Activated effector memory CD4-positive, alpha-beta T cell treated with anti-CD3 and anti-CD28 coated beads, Interleukin-2, amount 50 U/mL, for 16 hours (primary cell): ENCODE results near the gene RAG2.
"Not testable (repeated sequence)": the region's sequence is repeated elsewhere in the genome, so short reads cannot be mapped to it uniquely, and the experiment has no call there.

ENCODE experiments used
- DNase-seq: peaks from one replicate; pipeline ENCODE4 v3.0.0-alpha.2; 2020

RAG2 gene

GRCh38 chr11:36596880-36597279, 1.2 kb downstream of the RAG2 start:
- no peak for DNase-seq

- peak; percentile 62 for DNase-seq
These were observed 3.6 kb downstream of the RAG2 start, which contains the start of gene IFTAP for GRCh38 chr11:36594316-36594989. Gene IFTAP (plus strand): TSS chr11:36594502. CDS start chr11:36610104, 15,602 bp downstream.

- no peak for DNase-seq
These were observed 6.6 kb downstream of the RAG2 start for GRCh38 chr11:36591433-36591832.

GRCh38 chr11:36590513-36590912, 7.5 kb downstream of the RAG2 start:
- DNase-seq = no peak

- no peak for DNase-seq
These were observed 9.9 kb downstream of the RAG2 start for GRCh38 chr11:36588099-36588498.

GRCh38 chr11:36586543-36586942, 11.5 kb downstream of the RAG2 start:
- no peak for DNase-seq

- no peak for DNase-seq
These were observed 14.4 kb downstream of the RAG2 start for GRCh38 chr11:36583667-36584066.

- DNase-seq = no peak
These were observed 16.5 kb downstream of the RAG2 start for GRCh38 chr11:36581536-36581935.

GRCh38 chr11:36578458-36578857, 19.6 kb downstream of the RAG2 start:
- no peak for DNase-seq

GRCh38 chr11:36577859-36578258, 20.2 kb downstream of the RAG2 start:
- no peak for DNase-seq

- no peak for DNase-seq
These were observed 20.7 kb downstream of the RAG2 start for GRCh38 chr11:36577373-36577772.

- no peak for DNase-seq
These were observed 23.6 kb downstream of the RAG2 start for GRCh38 chr11:36574486-36574885.

- no peak for DNase-seq
These were observed 28.9 kb downstream of the RAG2 start for GRCh38 chr11:36569095-36569494.

GRCh38 chr11:36567694-36568093, 30.3 kb downstream of the RAG2 start, which contains the start of gene RAG1:
Gene RAG1 (plus strand): TSS chr11:36568007. CDS start chr11:36573305, 5,298 bp downstream.
- no peak for DNase-seq

GRCh38 chr11:36566407-36567053, 31.5 kb downstream of the RAG2 start:
- DNase-seq = no peak

GRCh38 chr11:36565031-36565610, 32.9 kb downstream of the RAG2 start:
- DNase-seq = no peak

- DNase-seq = peak; percentile 68
These were observed 33.5 kb downstream of the RAG2 start for GRCh38 chr11:36564376-36565030.

- no peak for DNase-seq
These were observed 39.2 kb downstream of the RAG2 start for GRCh38 chr11:36558571-36559413.

- no peak for DNase-seq
These were observed 40.0 kb downstream of the RAG2 start for GRCh38 chr11:36557991-36558390.

- not testable (repeated sequence) for DNase-seq
These were observed 40.6 kb downstream of the RAG2 start for GRCh38 chr11:36557390-36557789.

GRCh38 chr11:36550385-36551115, 47.5 kb downstream of the RAG2 start:
- DNase-seq = no peak
